ENCODE results near the gene PRADC1.

The PRADC1 gene

GRCh38 chr2:73235315-73236028 is 2.4 kb upstream of the PRADC1 start:
- no peak for DNase-seq (ENCODE audit: low read depth)

DNA sequence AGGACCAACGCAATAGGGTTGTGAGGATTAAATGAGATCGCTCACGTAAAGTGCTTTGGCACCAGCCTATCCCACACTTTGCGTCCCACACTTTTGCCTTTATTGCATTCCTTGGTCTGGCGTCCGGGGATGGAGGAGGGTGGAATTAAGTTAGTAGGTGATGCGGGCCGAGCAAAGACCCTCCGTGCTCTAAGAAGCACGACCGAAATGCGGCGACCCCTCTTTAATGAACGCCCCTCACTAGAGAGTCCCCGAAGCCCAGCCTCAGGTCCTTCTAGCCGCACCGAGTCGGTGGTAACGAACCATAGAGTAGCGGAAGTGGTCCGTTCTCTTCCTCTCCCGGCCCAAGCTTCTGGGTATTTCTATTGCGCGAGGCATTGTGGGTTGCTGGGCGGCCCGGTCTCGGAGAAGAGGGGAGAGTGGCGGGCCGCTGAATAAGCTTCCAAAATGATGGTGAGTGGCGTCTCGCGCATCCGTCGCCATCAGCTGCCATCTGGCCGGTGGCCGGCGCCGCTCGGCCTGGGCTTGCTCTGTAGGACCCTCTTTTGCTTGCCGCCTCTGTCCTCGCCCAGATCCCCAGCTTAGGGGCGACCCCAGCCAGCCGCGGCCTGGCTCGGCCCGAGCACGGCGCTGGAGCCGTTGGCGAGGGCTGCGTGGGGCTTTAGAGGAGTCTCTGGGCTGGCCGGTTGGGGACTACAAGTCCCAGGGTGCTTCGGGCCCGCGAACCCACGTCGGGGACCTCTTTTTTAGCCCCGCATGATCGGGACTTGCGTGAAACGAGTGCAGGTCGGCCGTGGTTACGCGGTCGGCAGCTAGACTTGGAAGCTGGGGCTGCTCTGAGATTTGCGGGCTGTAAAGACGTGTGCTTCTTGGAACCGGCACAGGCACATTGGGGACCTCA is 1.1 kb upstream of the PRADC1 start, which contains the start of gene CCT7:
TSS of gene CCT7 (plus strand) at position 377 of the 901 bp plus-strand sequence. CDS start at position 448, 71 bp downstream.
- peak; percentile 75 for DNase-seq (ENCODE audit: low read depth)

GRCh38 chr2:73232403-73233153 is 461 bp downstream of the PRADC1 start:
- no peak for DNase-seq (ENCODE audit: low read depth)

- no peak for DNase-seq (ENCODE audit: low read depth)
Measured at GRCh38 chr2:73228631-73229030, 4.4 kb downstream of the PRADC1 start.

- DNase-seq (ENCODE audit: low read depth), result no peak
Measured at GRCh38 chr2:73227086-73227485, 6.0 kb downstream of the PRADC1 start.

GRCh38 chr2:73225513-73226360 is 7.3 kb downstream of the PRADC1 start:
- DNase-seq (ENCODE audit: low read depth), result no peak

DNA sequence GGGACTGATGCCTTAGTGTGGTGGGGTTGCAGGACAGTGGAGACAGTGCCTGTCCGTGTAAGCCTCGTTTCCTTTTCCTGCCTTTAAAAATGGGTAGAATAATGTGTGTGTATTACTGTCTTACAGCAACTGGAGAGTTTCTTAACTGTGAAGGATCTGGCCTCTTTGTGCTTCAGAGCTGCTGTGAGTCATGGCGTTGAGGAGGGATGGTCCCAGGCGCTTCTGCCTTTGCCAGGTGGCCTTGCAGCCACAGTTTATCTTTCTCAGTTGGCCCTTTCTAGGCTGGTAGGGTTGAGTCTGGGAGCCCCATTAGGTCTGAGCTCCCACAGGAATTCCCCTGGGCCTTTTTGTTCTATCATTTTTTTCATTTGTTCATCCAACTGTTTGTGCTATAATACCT is 9.2 kb downstream of the PRADC1 start:
- no peak for DNase-seq (ENCODE audit: low read depth)

DNA sequence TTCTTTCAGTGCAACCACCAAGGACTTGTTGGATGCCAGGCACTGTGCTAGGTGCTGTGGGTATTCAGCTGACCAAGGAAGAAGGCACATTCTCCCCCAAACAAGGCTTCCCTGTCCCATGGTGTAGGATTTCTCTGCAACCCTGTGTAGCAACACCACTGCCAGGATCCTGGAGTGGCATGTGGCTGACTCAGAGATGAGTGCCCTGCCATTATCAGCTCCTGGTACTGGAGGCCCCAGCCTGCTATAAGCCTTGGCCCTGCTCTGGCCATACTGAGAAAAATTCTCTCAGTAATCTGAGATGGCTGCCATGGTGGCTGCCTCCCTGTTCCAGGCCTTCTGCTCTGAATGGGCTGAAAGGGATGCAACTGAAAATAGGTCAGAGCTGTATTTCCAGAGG is 14.7 kb downstream of the PRADC1 start:
- DNase-seq (ENCODE audit: low read depth), result no peak

DNA sequence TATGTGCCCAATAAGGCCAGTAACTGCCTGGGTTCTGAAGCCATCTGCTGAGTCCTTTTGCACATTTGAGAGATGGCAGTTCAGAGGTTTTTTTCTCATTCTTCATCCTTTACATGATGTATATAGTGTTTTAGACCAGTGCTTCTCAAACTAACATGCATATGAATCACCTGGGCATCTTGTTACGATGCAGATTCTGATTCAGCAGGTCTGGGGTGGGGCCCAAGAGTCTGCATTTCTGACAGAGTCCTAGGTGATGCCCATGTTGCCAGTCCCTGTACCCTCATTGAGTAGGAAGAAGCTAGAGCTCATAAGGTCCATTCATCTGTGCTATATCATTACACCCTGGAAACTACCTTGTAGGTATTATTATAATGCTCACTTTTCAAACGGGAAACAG is 15.2 kb downstream of the PRADC1 start:
- no peak for DNase-seq (ENCODE audit: low read depth)

DNA sequence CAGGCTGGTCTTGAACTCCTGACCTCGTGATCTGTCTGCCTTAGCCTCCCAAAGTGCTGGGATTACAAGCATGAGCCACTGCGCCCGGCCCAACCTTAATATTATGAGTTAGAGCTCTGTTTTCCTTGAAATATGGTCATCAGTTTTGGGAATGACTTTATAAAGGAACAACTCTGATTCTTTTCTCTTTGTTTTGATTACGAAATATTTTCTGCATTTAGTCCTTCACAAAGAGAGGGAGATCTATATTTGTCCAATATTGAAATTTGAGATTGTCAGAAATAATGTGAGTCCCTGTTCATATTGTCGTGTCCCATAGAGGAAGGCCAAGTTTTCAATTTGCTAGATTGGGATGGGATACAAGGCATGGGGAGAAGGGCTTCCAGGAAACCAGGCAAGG is 15.9 kb downstream of the PRADC1 start:
- DNase-seq (ENCODE audit: low read depth), result no peak

DNA sequence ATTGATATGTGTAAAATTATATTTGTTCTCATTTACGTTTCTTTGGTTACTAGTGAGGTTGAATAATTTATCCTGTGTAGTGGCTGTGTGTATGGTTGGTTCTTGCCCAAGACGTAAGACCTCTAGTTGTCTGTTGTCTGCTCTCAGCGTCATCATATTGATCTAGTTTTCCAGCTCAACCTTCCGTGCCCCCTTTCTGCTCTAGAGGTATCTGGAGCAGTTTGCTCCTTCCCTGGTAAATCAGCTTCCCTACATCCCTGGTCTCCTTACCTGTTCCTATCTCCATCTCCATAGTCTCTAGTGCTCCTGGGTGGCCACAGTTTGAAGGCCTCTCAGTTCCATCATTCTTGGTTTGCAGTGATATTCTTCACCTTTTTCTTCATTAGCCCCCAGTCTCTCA is 17.8 kb downstream of the PRADC1 start:
- no peak for DNase-seq (ENCODE audit: low read depth)

- peak; percentile 87 for DNase-seq (ENCODE audit: low read depth)
Measured at GRCh38 chr2:73214120-73215035, 18.7 kb downstream of the PRADC1 start, which contains the start of gene SMYD5. TSS of gene SMYD5 (plus strand) at chr2:73214245. CDS start at chr2:73214267, 22 bp downstream.

DNA sequence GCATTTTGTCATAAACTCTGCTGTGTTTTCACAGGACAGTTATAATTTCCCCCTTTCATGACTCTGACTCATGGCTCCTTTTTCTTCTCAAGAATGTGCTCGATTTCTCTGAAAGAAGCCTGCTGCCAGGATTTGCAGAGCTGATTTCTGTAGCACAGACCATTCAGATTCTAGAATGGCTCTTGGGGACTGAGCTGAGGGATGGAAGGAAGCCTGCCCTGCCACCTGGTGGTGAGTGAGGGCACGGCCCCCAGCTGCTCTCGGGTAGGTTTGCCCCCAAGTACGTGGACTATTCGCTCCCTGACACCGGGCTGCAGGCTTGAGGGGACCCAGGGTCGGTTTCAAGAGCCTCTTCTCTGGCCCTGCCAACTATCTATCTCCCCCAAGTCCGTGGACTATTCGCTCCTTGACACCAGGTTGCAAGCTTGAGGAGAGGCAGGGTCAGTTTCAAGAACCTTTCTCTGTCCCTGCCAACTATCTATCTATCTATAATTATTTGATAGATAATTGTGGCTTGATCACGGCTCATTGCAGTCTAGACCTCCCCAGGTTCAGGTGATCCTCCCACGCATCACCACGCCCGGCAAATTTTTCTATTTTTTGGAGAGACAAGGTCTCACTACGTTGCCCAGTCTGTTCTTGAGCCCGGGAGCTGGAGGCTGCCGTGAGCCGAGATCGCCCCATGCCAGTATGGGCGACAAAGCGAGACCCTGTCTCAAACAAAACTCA is 20.4 kb downstream of the PRADC1 start:
- DNase-seq (ENCODE audit: low read depth), result peak; percentile 55

- DNase-seq (ENCODE audit: low read depth), result no peak
Measured at GRCh38 chr2:73212098-73212447, 21.0 kb downstream of the PRADC1 start.

DNA sequence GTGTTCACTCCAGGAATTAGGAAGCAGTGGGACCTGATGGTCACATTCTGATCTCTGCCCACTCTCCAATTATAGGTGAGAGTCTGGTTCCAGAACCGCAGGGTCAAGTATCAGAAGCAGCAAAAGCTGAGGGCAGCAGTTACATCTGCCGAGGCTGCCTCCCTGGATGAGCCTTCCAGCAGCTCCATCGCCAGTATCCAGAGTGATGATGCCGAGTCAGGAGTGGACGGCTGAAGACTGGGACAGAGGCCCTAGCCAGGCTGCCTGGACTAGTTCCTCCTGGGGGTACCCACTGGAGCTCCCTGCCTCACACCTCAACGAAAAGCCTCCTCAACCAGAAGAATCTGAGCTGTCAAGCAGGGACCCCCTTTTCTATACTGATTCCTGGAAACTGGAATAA is 22.3 kb downstream of the PRADC1 start:
- no peak for DNase-seq (ENCODE audit: low read depth)

- no peak for DNase-seq (ENCODE audit: low read depth)
Measured at GRCh38 chr2:73210019-73210418, 23.0 kb downstream of the PRADC1 start.

DNA sequence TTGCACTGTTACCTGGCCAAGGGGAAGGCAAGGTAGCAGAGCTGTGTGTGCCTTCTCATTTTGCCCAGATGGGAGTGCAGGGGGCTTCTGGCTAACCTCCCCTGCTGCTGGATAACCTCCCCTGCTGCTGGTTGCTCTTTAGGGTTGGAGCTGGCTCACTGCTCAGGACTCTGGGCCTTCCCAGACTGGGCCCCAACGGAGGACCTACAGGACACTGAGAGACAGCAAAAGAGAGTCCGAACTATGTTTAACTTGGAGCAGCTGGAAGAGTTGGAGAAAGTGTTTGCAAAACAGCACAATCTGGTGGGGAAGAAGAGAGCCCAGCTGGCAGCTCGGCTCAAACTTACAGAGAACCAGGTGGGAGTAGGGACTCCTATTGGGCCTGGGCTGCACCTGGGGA is 24.8 kb downstream of the PRADC1 start:
- no peak for DNase-seq (ENCODE audit: low read depth)

GRCh38 chr2:73205611-73206010 is 27.4 kb downstream of the PRADC1 start:
- DNase-seq (ENCODE audit: low read depth), result no peak

- DNase-seq (ENCODE audit: low read depth), result no peak
Measured at GRCh38 chr2:73203055-73203681, 29.9 kb downstream of the PRADC1 start.
